Measurements from ENCODE around the gene OR2M3.

Gene OR2M3

DNA sequence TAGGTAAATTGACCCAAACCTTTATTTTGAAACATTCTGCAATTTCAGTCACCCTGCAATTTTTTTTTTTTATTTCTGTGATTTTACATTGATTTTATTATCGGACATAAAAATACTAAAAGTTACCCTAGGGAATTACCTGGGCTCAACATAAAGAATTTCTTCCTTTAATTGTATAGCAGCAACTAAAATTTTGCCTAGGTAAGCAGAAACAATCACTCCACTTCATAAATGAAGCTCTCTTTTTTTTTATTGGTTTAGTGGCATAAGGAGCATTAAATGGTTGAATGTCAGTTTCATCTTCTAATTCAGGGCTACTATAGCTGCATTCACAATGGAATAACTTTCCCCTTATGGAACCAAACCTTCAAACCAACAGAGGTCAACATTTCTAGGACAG lies 18.8 kb downstream of the OR2M3 start (continued):
- TF ChIP-seq, protein P1, sequence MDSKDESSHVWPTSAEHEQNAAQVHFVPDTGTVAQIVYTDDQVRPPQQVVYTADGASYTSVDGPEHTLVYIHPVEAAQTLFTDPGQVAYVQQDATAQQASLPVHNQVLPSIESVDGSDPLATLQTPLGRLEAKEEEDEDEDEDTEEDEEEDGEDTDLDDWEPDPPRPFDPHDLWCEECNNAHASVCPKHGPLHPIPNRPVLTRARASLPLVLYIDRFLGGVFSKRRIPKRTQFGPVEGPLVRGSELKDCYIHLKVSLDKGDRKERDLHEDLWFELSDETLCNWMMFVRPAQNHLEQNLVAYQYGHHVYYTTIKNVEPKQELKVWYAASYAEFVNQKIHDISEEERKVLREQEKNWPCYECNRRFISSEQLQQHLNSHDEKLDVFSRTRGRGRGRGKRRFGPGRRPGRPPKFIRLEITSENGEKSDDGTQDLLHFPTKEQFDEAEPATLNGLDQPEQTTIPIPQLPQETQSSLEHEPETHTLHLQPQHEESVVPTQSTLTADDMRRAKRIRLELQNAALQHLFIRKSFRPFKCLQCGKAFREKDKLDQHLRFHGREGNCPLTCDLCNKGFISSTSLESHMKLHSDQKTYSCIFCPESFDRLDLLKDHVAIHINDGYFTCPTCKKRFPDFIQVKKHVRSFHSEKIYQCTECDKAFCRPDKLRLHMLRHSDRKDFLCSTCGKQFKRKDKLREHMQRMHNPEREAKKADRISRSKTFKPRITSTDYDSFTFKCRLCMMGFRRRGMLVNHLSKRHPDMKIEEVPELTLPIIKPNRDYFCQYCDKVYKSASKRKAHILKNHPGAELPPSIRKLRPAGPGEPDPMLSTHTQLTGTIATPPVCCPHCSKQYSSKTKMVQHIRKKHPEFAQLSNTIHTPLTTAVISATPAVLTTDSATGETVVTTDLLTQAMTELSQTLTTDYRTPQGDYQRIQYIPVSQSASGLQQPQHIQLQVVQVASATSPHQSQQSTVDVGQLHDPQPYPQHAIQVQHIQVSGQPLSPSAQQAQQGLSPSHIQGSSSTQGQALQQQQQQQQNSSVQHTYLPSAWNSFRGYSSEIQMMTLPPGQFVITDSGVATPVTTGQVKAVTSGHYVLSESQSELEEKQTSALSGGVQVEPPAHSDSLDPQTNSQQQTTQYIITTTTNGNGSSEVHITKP (tag by site-specific recombination; IDR thresholded peaks at IDR 0.05), result no peak
- TF ChIP-seq ZNF830 (tag by site-specific recombination; IDR thresholded peaks at IDR 0.05; ENCODE audit: low read depth) (no peak), ZFP41 (tag by site-specific recombination; IDR thresholded peaks at IDR 0.05; ENCODE audit: borderline replicate concordance) (no peak), ZNF394 (tag by site-specific recombination; IDR thresholded peaks at IDR 0.05; ENCODE audit: borderline replicate concordance) (no peak)
- TF ChIP-seq, protein P2, sequence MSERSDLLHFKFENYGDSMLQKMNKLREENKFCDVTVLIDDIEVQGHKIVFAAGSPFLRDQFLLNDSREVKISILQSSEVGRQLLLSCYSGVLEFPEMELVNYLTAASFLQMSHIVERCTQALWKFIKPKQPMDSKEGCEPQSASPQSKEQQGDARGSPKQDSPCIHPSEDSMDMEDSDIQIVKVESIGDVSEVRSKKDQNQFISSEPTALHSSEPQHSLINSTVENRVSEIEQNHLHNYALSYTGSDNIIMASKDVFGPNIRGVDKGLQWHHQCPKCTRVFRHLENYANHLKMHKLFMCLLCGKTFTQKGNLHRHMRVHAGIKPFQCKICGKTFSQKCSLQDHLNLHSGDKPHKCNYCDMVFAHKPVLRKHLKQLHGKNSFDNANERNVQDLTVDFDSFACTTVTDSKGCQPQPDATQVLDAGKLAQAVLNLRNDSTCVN (tag by site-specific recombination; optimal IDR thresholded peaks at IDR 0.05), result no peak
- TF ChIP-seq, protein P3, sequence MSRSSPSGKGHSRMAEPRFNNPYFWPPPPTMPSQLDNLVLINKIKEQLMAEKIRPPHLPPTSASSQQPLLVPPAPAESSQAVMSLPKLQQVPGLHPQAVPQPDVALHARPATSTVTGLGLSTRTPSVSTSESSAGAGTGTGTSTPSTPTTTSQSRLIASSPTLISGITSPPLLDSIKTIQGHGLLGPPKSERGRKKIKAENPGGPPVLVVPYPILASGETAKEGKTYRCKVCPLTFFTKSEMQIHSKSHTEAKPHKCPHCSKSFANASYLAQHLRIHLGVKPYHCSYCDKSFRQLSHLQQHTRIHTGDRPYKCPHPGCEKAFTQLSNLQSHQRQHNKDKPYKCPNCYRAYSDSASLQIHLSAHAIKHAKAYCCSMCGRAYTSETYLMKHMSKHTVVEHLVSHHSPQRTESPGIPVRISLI (tag by site-specific recombination; IDR thresholded peaks at IDR 0.05), result no peak

DNA sequence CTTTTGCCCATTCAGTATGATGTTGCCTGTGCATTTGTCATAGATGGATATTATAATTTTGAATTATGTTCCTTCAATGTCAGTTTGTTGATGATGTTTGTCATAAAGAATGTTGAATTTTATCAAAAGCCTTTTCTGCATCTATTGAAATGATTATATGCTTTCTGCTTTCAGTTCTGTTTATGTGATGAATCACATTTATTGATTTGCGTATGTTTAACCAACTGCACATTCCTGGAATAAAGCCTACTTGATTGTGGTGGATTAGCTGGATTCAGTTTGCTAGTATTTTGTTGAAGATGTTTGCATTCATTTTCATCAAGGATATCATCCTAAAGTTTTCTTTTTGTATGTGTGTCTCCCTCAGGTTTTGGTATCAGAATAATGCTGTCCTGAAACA lies 28.5 kb downstream of the OR2M3 start:
- Histone ChIP-seq H3K27ac (ENCODE audit: extremely low read depth, low read depth, low read length) (no peak overlapping the region), H3K36me3 (ENCODE audit: control insufficient read depth in 2 of 2, insufficient read depth in 1 of 2, low read length in 2 of 2) (no peaks in the 10 kb centered on the region), H3K4me1 (ENCODE audit: control insufficient read depth, insufficient read depth, low read length) (no peaks in the 10 kb centered on the region), H3K9me3 (ENCODE audit: control insufficient read depth, insufficient read depth, low read depth, low read length) (no peaks in the 10 kb centered on the region), H3K4me3 (ENCODE audit: low read depth, low read length) (no peak overlapping the region)
- POLR2A ChIA-PET, result no interaction called here
- no peak for TF ChIP-seq ZNF266 (tag by site-specific recombination; IDR thresholded peaks at IDR 0.05; ENCODE audit: low read depth)
- CTCF ChIA-PET, result no interaction called here

DNA sequence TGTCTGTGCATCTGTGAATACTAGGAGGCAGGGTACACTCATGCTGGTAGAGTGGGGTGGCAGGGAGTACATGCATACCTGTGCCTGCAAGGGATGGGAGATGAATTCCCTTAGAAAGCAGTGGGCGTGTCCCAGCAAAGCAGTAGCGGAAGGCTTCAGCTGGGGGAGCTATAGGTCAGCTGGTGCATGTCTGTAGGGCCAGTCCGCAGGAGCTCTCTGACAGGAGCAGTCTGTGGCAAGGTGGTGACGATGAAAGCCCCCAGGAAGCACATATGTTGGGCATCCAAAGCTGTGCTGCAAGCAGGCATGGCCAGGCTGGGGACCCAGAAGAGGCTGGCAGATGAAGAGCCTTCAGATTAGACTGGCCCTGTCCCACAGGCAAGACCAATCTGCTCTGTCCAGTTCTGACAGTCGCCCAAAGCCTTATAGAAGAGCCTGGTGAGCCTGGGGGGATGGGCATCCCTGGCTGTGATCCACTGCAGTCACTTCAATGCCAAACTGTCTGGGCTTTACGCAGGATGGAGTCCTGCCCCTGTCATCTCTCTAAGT lies 32.4 kb downstream of the OR2M3 start:
- H3K27ac ChIP-seq (ENCODE audit: extremely low read depth, low read depth, low read length), result no peak overlapping the region
- H3K4me1 ChIP-seq (ENCODE audit: control insufficient read depth, insufficient read depth, low read length), result no peaks in the 10 kb centered on the region
- CTCF ChIA-PET, result no interaction called here
- H3K36me3 ChIP-seq (ENCODE audit: control insufficient read depth in 2 of 2, insufficient read depth in 1 of 2, low read length in 2 of 2), result no peaks in the 10 kb centered on the region
- POLR2A ChIA-PET, result no interaction called here
- no peaks in the 10 kb centered on the region for H3K9me3 ChIP-seq (ENCODE audit: control insufficient read depth, insufficient read depth, low read depth, low read length)
- no peak overlapping the region for H3K4me3 ChIP-seq (ENCODE audit: low read depth, low read length)
- no peak for TF ChIP-seq ZNF501 (tag by site-specific recombination; IDR thresholded peaks at IDR 0.05)
- no peak for TF ChIP-seq ZNF138 (tag by site-specific recombination; IDR thresholded peaks at IDR 0.05; ENCODE audit: borderline replicate concordance)
- no peak for TF ChIP-seq ZNF146 (tag by site-specific recombination; IDR thresholded peaks at IDR 0.05)
- TF ChIP-seq RBAK (tag by site-specific recombination; IDR thresholded peaks at IDR 0.05), result no peak
- no peak for TF ChIP-seq ZNF701 (tag by site-specific recombination; IDR thresholded peaks at IDR 0.05)
- TF ChIP-seq, protein P4, sequence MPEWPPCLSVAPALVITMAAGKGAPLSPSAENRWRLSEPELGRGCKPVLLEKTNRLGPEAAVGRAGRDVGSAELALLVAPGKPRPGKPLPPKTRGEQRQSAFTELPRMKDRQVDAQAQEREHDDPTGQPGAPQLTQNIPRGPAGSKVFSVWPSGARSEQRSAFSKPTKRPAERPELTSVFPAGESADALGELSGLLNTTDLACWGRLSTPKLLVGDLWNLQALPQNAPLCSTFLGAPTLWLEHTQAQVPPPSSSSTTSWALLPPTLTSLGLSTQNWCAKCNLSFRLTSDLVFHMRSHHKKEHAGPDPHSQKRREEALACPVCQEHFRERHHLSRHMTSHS (tag by site-specific recombination; IDR thresholded peaks at IDR 0.05), result no peak
- no peak for TF ChIP-seq ZNF202 (tag by site-specific recombination; IDR thresholded peaks at IDR 0.05; ENCODE audit: borderline replicate concordance)
- no peak for TF ChIP-seq ZNF610 (tag by site-specific recombination; IDR thresholded peaks at IDR 0.05; ENCODE audit: borderline replicate concordance)
- TF ChIP-seq HOXD13 (CRISPR knock-in tag; IDR thresholded peaks at IDR 0.05; ENCODE audit: borderline replicate concordance), result no peak
- TF ChIP-seq, protein P5, sequence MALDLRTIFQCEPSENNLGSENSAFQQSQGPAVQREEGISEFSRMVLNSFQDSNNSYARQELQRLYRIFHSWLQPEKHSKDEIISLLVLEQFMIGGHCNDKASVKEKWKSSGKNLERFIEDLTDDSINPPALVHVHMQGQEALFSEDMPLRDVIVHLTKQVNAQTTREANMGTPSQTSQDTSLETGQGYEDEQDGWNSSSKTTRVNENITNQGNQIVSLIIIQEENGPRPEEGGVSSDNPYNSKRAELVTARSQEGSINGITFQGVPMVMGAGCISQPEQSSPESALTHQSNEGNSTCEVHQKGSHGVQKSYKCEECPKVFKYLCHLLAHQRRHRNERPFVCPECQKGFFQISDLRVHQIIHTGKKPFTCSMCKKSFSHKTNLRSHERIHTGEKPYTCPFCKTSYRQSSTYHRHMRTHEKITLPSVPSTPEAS (tag by site-specific recombination; IDR thresholded peaks at IDR 0.05), result no peak
- no peak for TF ChIP-seq ZBTB20 (tag by site-specific recombination; IDR thresholded peaks at IDR 0.05)
